HG03064 (cell line): ENCODE data around the gene PPM1F.
"Not testable (repeated sequence)": the region's sequence is repeated elsewhere in the genome, so short reads cannot be mapped to it uniquely, and the experiment has no call there.

Source experiments
- ATAC-seq: cut with Tn5 transposase; IDR thresholded peaks from one replicate; pipeline ENCODE4 v1.9.1; 2021; ENCODE audit warnings: low read depth; ENCODE audit not compliant: unreplicated experiment

Gene PPM1F

GRCh38 chr22:21903283-21903682 lies 49.4 kb downstream of the PPM1F start:
- no peak for ATAC-seq

- no peak for ATAC-seq
Observed at GRCh38 chr22:21902296-21903087, 50.2 kb downstream of the PPM1F start.

- ATAC-seq: no peak
Observed at GRCh38 chr22:21898354-21898896, 54.2 kb downstream of the PPM1F start.

GRCh38 chr22:21896951-21897513 lies 55.6 kb downstream of the PPM1F start:
- ATAC-seq: no peak

GRCh38 chr22:21896275-21896674 lies 56.4 kb downstream of the PPM1F start:
- not testable (repeated sequence) for ATAC-seq

GRCh38 chr22:21894799-21895198 lies 57.8 kb downstream of the PPM1F start:
- ATAC-seq: no peak

GRCh38 chr22:21889251-21889990 lies 63.2 kb downstream of the PPM1F start:
- no peak for ATAC-seq

GRCh38 chr22:21887841-21888240 lies 64.8 kb downstream of the PPM1F start:
- no peak for ATAC-seq

GRCh38 chr22:21883930-21884329 lies 68.7 kb downstream of the PPM1F start:
- not testable (repeated sequence) for ATAC-seq

GRCh38 chr22:21882754-21883333 lies 69.8 kb downstream of the PPM1F start:
- ATAC-seq: not testable (repeated sequence)

GRCh38 chr22:21881841-21882753 lies 70.6 kb downstream of the PPM1F start:
- no peak for ATAC-seq

GRCh38 chr22:21876486-21877176 lies 76.0 kb downstream of the PPM1F start:
- no peak for ATAC-seq

- not testable (repeated sequence) for ATAC-seq
Observed at GRCh38 chr22:21874953-21875352, 77.7 kb downstream of the PPM1F start.

- ATAC-seq: no peak
Observed at GRCh38 chr22:21873619-21874018, 79.0 kb downstream of the PPM1F start.

- ATAC-seq: not testable (repeated sequence)
Observed at GRCh38 chr22:21872741-21873140, 79.9 kb downstream of the PPM1F start.
